CD4-positive, alpha-beta T cell treated with Interleukin-2 at 100 ng/mL for 4 hours (primary cell): ENCODE data around the gene SEMA3C.
A peak's percentile ranks its signal among the peaks of the same experiment; 100 is the strongest.

ENCODE experiments used
- DNase-seq: peaks from one replicate; pipeline ENCODE4 v3.0.0-alpha.2; 2020; ENCODE audit warnings: low spot score

The SEMA3C gene

DNA sequence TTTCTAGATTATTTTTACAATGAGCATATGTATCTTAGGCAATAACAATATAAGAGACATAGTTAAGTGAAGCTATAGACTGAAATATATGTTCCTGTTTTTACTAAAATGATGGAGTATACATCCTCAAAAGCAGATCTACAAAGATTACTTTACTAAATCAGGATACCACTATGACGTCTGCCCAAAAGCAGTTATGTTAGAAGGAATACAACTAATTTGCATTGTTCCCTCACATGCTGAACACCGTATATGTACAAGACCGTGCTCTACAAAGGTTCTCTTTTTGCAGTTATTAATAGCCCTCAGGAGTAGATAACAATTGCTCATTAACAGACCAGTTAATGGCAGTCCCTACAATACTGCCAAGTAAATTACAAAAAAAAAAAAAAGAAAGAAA is 143.0 kb downstream of the SEMA3C start:
- DNase-seq = no peak

- DNase-seq = no peak
Measured at GRCh38 chr7:80775482-80775881, 143.4 kb downstream of the SEMA3C start.

DNA sequence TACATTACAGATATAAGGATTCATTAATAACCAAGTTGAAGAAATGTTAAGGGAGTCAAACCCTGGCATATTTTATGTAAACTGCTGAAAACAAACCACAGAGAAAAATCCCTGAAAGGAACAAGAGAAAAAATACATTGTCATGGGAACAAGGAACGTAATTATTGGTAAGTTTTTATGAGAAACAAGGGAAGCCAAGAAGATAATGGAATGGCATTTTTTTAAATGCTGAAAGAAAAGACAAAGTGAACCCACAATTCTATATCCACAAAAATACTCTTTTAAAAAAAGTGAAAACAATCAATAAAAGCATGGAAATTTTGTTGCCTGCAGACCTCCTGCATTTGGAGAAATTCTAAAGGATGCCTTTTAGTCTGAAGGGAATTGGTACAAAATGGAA is 144.0 kb downstream of the SEMA3C start:
- DNase-seq = no peak

GRCh38 chr7:80773787-80774508 is 144.9 kb downstream of the SEMA3C start:
- DNase-seq = no peak

DNA sequence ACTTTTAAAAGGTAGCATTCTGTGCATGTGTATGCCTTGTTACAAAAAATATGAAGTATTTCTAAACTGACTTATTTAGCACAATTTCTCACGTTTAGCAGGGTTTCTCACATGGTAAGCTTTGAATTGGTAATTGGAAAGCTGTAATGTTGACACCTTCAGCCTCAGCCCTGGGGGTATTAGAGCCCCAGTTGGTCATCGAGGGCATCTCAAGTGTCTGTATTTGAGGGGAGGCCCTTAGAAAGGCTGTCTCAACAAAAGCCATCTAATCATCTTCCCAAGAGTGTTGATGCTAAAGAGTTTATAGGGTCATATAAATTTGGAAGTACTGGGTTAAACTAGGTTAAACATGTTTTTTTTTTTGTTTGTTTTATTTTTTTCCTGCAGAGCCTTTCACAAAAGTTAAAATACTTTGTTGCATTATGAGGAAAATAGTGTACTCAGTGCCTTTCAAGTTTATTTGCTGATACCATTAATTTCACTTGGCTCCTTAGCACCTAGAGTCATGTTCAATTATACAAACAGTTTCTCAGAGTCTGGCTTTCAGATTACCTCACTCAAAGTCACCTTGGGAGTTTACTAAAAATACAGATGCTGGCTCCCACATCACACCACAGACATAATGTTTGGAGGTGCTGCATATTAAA is 146.4 kb downstream of the SEMA3C start:
- DNase-seq = no peak

DNA sequence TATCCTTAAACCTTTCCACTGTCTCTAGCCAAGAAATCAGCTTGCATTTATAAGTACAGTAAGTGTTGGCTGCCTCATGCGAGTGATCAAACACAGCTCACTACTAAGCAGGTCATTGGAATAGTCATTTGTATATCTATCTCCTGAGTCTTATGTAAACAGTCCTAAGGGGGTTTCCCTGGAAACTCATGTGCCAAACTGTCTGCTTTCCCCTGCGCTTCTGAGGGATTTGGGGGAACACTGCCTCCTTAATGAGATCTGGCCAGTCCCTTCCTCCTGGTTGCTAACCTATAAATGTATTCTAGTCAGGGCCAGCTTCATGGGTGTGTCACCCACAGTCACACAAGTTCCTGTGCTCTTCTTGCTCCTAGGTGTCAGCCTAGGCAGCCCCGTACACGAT is 147.3 kb downstream of the SEMA3C start:
- no peak for DNase-seq

- DNase-seq = peak; percentile 1
Measured at GRCh38 chr7:80770675-80771081, 148.2 kb downstream of the SEMA3C start.

DNA sequence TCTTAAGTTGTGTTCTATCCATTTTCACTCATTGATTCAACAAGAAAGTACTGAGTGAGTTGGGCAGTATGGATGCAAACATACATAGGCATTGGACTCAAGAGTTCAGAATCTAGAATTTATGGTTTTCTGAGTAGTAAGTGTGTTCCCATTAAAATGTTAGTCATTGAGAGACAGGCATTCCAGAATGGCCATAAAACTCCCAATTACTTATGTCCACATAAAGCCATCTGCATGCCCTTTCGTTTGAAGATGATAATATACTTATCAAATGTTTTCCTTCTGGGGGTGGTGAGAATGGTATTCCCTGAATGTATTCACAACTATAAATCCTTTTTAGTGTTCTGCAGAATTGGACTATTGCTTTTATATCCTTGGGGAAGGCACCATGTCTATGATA is 148.8 kb downstream of the SEMA3C start:
- DNase-seq = no peak

DNA sequence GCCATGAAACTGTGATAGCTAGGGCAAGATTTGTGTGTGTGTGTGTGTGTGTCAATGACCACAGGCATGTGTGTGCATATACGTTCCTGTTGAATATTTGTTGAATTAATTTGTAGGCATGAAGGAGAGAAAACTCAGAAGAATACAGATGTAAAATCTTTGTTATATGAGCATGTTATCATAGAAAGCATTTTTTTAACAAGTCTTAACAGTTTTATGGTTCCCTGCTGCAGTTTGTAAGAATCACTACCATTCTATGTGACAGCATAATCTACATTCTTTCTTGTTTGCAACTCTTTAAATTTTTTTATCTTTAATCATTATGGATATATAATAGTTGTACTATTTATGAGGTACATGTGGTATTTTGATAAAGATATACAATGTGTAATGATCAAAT is 150.1 kb downstream of the SEMA3C start:
- no peak for DNase-seq

DNA sequence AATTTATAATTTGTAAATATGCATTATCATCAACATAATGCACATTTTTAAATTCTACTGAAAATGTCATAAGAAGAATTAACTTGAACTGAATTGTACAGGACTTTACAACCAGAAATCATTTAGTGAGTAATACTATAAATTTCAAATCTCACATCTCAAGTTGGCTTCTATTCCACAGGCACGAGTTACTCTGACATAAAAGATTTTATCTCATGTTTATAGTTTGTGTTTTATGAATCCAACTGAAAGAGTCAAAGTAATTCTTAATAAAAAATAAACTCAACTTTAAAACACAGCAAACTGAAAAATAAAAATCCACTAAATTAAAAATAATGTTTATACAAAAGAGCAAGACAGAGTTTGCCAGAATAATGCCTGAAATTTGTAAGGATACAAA is 151.2 kb downstream of the SEMA3C start:
- no peak for DNase-seq

DNA sequence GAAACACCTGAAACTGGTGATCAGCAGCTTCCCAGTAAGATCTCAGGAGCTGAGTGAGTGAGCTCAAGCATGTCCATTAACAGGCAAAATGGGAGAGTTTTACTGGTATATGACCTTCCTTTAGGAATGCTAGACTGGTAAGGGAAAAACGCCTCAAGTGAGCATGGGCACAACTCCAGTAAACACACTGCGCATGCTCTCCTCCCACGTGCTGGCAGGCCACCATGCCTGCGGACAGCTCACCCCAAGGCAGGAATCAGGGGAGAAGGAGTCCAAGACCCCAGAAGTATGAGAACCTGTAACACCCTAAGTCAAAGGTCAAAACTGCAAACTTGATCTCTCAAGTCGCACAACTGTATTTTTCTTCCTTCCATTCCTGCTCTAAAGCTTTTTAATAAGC is 152.1 kb downstream of the SEMA3C start:
- DNase-seq = no peak

DNA sequence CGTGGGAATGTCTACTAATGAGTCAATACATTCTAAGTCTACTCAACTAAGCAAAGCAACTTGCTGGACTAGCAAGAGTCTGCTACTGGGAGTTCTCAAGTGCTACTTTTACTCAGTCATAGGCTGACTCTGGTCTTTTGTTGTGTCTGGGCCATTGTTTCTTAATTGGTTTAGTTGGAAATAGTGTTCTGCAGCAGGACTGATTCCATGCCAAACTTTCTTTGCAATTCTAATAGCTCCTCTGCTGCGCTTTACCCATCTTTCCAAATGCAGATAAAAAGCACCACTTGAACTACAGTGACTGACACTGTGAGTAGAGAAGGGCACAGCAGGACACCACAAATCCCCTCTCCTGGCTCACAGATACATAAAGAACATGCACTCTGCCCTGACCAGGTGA is 154.7 kb downstream of the SEMA3C start:
- DNase-seq = no peak

DNA sequence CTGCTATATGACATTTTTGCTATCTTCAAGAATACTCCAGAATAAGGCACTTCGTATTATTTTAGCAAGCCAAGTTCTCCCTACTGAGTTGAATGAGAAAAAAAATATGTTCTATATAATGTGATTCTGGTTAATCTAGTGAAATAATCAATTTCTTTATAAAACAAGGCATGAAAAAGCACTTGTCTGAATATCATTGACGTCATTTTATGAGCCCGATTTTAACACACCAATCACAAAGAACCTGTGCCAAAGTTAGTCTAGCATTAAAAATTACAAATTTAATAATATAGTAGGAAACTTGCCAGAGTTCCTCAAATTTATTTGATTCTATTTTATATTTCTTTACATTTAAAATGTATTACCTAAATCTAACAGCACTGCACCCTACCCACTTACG is 155.1 kb downstream of the SEMA3C start:
- no peak for DNase-seq

DNA sequence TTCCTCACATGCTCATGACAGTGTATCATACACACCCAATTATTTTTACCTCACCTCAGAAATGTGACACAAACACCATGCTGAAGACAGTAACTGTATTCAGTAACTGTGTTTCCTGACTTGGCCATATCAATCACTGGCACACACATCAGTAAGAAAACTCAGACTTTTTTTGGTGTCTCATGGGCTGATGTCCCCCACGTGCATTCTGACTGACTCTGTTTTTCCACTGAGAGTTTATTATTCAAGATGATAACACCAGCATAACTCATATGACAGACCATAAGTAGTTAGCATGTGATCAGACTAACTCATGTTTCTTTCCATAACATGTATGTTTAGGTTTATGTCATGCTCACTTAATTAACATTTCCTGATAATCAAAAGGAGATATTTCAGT is 155.6 kb downstream of the SEMA3C start:
- DNase-seq = no peak

DNA sequence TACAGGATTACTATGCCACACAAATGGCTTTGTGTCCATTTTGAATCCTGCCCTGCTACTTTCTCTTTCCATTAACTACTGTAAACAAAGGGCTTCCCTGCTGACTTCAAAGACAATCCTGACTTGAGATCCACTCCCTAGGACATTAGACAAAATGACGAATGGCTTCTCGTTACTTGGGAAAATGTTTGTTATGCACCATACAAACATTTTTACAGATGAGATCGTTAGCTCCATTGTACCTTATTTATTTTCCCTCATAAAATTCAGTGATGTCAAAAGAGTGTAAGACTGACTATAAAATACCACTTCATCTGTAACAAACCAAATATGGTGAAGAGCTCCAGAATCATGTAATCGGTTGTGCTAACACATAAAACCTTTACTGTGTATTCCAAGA is 158.6 kb downstream of the SEMA3C start:
- DNase-seq = no peak

- no peak for DNase-seq
Measured at GRCh38 chr7:80752954-80753690, 165.7 kb downstream of the SEMA3C start.

- no peak for DNase-seq
Measured at GRCh38 chr7:80749270-80749669, 169.6 kb downstream of the SEMA3C start.

- DNase-seq = no peak
Measured at GRCh38 chr7:80748363-80749042, 170.3 kb downstream of the SEMA3C start.

DNA sequence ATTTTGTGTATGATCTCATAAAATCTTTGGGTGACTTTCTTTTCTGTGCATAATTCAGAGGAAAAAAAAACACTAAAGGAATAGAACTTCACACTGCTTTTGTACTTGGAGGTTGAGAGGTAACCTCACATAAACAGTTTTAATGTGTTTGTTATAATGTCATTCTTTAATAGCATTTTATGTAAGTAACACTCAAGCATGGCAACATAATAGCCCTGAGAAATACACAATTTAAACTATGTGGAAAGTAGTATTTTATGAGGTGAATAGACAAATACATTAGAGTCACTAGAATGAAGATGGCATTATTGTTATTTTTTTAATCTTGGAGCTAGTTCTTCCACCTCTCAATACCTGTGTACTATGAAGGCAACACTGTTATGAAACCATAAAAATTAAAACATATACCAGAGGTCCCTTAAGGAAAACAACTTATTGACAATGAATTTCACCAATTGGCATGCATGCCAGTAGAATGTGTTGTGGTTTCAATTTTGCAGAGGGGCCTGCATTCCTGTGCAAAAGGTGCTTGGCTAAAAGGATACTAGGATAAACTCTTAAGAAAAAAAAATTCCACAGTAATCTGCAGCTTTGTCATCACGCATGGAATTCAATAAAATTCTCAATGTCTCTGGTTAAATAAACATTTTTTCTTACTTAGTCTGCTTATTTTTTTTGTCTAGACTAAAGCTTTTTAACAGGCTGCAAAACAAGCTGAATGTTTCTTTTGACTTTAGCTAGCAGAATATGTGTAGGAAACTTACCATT is 177.9 kb downstream of the SEMA3C start:
- no peak for DNase-seq

DNA sequence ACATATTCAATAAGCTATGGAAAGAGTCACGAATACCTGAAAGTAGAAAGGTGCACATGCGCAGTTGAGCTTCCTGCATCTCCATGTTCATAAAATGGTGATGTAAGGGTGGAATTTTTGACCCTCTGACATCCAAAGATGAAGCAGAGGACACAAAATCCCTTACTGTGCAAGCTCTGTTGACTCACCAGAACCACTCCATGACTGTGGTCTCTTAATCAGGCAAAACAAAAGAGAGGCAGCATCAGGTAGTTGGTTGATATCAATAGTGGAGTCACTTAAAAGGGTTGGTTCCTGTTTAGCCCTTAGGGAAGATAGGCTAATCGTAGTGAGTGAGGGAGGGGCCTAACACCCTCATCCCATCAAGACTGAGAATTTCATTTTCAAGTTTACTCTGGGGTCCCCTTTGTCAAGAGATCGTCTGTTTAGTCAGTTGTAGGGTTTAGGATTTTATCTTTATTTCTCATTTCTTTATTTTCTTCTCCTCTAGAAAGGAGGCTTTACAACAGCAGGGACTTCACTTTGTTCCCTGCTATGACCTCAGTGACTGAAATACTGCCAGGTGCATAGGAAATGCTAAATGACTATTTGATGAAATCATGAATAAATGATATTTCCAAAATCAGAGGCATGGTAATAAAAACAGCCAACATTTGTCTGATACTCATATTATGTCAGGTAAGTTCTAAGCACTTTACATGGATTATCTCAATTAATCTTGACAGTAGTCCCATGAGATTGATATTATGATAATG is 182.3 kb downstream of the SEMA3C start:
- DNase-seq = no peak

- no peak for DNase-seq
Measured at GRCh38 chr7:80735330-80735729, 183.5 kb downstream of the SEMA3C start.
